Coronary artery (tissue), 2 donors: Measurements from ENCODE around the gene CAP1.
A peak's percentile ranks its signal among the peaks of the same experiment; 100 is the strongest.

Experiments used
- DNase-seq: peaks from one replicate; pipeline ENCODE4 v3.0.0-alpha.2; 2017; ENCODE audit warnings: low spot score
- H3K27ac ChIP-seq, 2 donors: fragments of 200-600 bp; sonication (generic); one replicate each; pipeline ENCODE4 v1.5.1; 2016 to 2019
- H3K4me3 ChIP-seq: fragments of 200-600 bp; sonication (generic); 2 replicates; pipeline ENCODE4 v1.5.1; 2016; ENCODE audit warnings: mild to moderate bottlenecking, moderate library complexity
- CTCF ChIP-seq: fragments of 200-600 bp; sonication (generic); IDR thresholded peaks from one replicate; pipeline ENCODE4 v1.5.1; 2019; ENCODE audit warnings: antibody characterized with exemption

The CAP1 gene

DNA sequence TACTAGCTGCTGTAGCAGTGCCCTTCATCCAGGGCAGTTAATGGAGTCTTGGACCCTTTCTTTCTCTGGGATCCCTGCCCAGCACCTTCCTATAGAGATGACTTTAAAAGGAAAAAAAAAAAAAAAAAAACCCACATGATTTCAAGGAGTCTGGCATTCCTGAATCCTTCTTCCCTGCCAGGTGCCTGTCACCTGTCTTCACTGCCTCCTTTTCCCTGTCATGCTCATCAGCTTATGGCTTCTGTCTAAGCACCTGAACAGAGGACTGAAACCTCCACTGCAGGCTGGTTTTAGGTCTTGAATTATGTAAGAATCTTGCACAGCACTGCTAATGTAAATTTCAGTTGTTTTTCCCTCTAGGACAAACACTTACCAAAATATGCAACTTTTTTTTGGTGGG lies 31.6 kb downstream of the CAP1 start:
- no peak for TF ChIP-seq CTCF
- DNase-seq: no peak
- Histone ChIP-seq H3K4me3 (no peak overlapping the region), H3K27ac (no peak overlapping the region)

GRCh38 chr1:40073062-40073461 lies 32.5 kb downstream of the CAP1 start:
- DNase-seq: no peak
- Histone ChIP-seq H3K4me3 (no peak overlapping the region), H3K27ac (no peak overlapping the region)
- TF ChIP-seq CTCF: no peak

- TF ChIP-seq CTCF: no peak
- no peak for DNase-seq
- Histone ChIP-seq H3K27ac (peak overlapping the region in 1 of 2 donors; percentile 47), H3K4me3 (no peak overlapping the region)
These were observed 34.7 kb downstream of the CAP1 start for GRCh38 chr1:40075266-40075665.

GRCh38 chr1:40076895-40077312 lies 36.4 kb downstream of the CAP1 start:
- Histone ChIP-seq H3K27ac (peak overlapping the region; percentile 18 to 73), H3K4me3 (no peak overlapping the region)
- TF ChIP-seq CTCF: no peak
- DNase-seq: no peak

- Histone ChIP-seq H3K27ac (peak overlapping the region in 1 of 2 donors; percentile 73), H3K4me3 (no peak overlapping the region)
- DNase-seq: no peak
- peak; percentile 58 for TF ChIP-seq CTCF
These were observed 38.2 kb downstream of the CAP1 start for GRCh38 chr1:40078512-40079333.

DNA sequence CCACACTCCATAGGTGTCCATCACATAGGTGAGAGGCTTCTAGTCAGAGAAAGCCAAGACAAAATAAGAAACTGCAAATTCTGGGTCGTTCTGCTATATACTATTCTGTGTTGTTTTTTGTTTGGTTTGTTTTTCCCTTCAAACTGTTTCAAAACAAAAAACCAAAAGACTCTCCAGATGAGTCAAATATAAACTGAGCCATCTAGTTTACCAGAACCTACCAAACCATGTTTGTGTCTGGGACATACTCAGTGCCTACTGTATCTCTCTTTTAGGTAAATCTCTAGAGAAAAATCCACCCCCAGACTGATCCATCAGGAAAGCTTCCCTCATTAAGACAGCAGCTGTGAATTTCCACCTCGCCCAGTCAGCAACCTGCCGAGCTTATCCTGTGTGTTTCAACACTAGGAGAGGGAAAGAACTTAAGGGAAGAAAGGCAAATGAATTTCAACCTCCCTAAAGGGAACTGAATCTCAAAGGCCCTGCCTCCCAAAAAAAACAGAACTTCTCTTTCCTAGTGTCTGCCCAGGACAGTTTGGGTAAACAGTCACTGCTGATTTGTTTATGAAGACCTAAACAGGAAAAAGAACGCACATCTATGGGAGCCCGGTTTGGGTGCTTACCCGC lies 39.4 kb downstream of the CAP1 start:
- no peak for TF ChIP-seq CTCF
- Histone ChIP-seq H3K27ac (peak overlapping the region in 1 of 2 donors; percentile 52), H3K4me3 (no peak overlapping the region)
- DNase-seq: no peak

- DNase-seq: no peak
- no peak for TF ChIP-seq CTCF
- H3K4me3 ChIP-seq: no peak overlapping the region
- peak overlapping the region in 1 of 2 donors; percentile 27 for H3K27ac ChIP-seq
These were observed 41.3 kb downstream of the CAP1 start for GRCh38 chr1:40081871-40082270.
